ENCODE results near the gene CATSPERD. TPM values are rescaled to one million over a fixed set of nuclear protein-coding genes. Genes with fewer than 3 reads are reported as not detected.
A peak's percentile ranks its signal among the peaks of the same experiment; 100 is the strongest.

Gene CATSPERD
- polyA plus RNA-seq, 2 of the 4 experiments (the other 2 are of a cell fraction) = 0.03 TPM; not detected in 1

GRCh38 chr19:5673752-5674151 is 46.7 kb upstream of the CATSPERD start:
- WGBS (ENCODE audit: missing lambda C conversion rate) = 100% methylated on average over 1 of the region's 1 CpG

GRCh38 chr19:5674714-5675113 is 45.7 kb upstream of the CATSPERD start:
- no peak for ATAC-seq
- no peak for FAIRE-seq
- H3K4me3 ChIP-seq = no peak overlapping the region
- 92% methylated on average over 5 of the region's 5 CpGs for WGBS (ENCODE audit: missing lambda C conversion rate)
- peak; percentile 13; the same call in 1 of the 2 replicates for TF ChIP-seq POLR2A (IDR thresholded peaks at IDR 0.05; ENCODE audit: low read length)
- no peak for TF ChIP-seq ATOH8 (CRISPR knock-in tag; IDR thresholded peaks at IDR 0.05; ENCODE audit: low read depth)
- no peak for TF ChIP-seq RCOR1 (IDR thresholded peaks at IDR 0.05; ENCODE audit: low read depth, low read length)
- H3K4me2 ChIP-seq = no peak overlapping the region
- ChIA-PET POLR2A (interaction anchor here (1.6 kb wide), 1 partner anchor 12 kb away, joined by 3 read pairs; no protein-coding TSS in a partner anchor), CTCF (interaction anchor here (1.2 kb wide), 1 partner anchor 15 kb away, joined by 4 read pairs; the partner anchor contains the start of gene RPL36)
- H3K4me1 ChIP-seq = 0 out of 3 replicates have a peak, but pooled peaks cover 5% of the 10 kb centered on the region
- no peak overlapping the region for H3K27ac ChIP-seq
- H3K9me3 ChIP-seq = no peaks in the 10 kb centered on the region
- no peak for DNase-seq (ENCODE audit: low read depth in 1 of 2, low spot score in 1 of 2)

More at GRCh38 chr19:5673752-5674151, 46.7 kb upstream of the CATSPERD start:
- ATAC-seq (no peak), FAIRE-seq (no peak), DNase-seq (ENCODE audit: low read depth in 1 of 2, low spot score in 1 of 2) (no peak)
- H3K4me2 ChIP-seq = no peak overlapping the region
- H3K27ac ChIP-seq = no peak overlapping the region
- ChIA-PET POLR2A (no interaction called here), CTCF (no interaction called here)
- no peaks in the 10 kb centered on the region for H3K9me3 ChIP-seq
- no peaks in the 10 kb centered on the region for H3K4me1 ChIP-seq
- no peak overlapping the region for H3K4me3 ChIP-seq
- TF ChIP-seq HMGXB4 (CRISPR knock-in tag; IDR thresholded peaks at IDR 0.05; ENCODE audit: borderline replicate concordance) (no peak), HEYL (CRISPR knock-in tag; IDR thresholded peaks at IDR 0.05) (no peak), SMC3 (IDR thresholded peaks at IDR 0.05) (no peak), NR3C1 (IDR thresholded peaks at IDR 0.05) (no peak), MAX (IDR thresholded peaks at IDR 0.05) (no peak), HES2 (IDR thresholded peaks at IDR 0.05) (no peak), RAD21 (conservative IDR thresholded peaks at IDR 0.05 in 1 of 2, IDR thresholded peaks at IDR 0.05 in 1 of 2) (no peak)

GRCh38 chr19:5676105-5676771 is 44.2 kb upstream of the CATSPERD start:
- Histone ChIP-seq H3K4me2 (no peak overlapping the region), H3K9me3 (no peaks in the 10 kb centered on the region), H3K4me1 (peaks cover 8% of the 10 kb centered on the region; the same call in 1 of the 3 replicates), H3K4me3 (no peak overlapping the region), H3K27ac (no peak overlapping the region)
- ATAC-seq (no peak), FAIRE-seq (no peak), DNase-seq (ENCODE audit: low read depth in 1 of 2, low spot score in 1 of 2) (no peak)
- ChIA-PET POLR2A (interaction anchor here (1.0 to 1.6 kb wide), 2 partner anchors 10 to 11 kb away, joined by 3 read pairs; no protein-coding TSS in a partner anchor), CTCF (interaction anchor here (1.0 to 2.7 kb wide), 4 partner anchors 11 to 13 kb away, joined by 4 to 6 read pairs (median 4); partner anchors contain the start of gene RPL36)
- 84% methylated on average over 10 of the region's 17 CpGs for WGBS (ENCODE audit: missing lambda C conversion rate)
- no peak for TF ChIP-seq KDM5A (IDR thresholded peaks at IDR 0.05)
- no peak for TF ChIP-seq CHD4 (IDR thresholded peaks at IDR 0.05; ENCODE audit: borderline replicate concordance)
- TF ChIP-seq CTCF (IDR thresholded peaks at IDR 0.05) = no peak
- no peak for TF ChIP-seq BCL3 (IDR thresholded peaks at IDR 0.05)
- no peak for TF ChIP-seq KDM1A (IDR thresholded peaks at IDR 0.05; ENCODE audit: low read depth)
- no peak for TF ChIP-seq USF2 (IDR thresholded peaks at IDR 0.05)
- TF ChIP-seq JUN (IDR thresholded peaks at IDR 0.05) = no peak
- TF ChIP-seq HDAC2 (IDR thresholded peaks at IDR 0.05) = no peak
- no peak for TF ChIP-seq TP53 (CRISPR knock-in tag; IDR thresholded peaks at IDR 0.05)
- no peak for TF ChIP-seq SREBF2 (IDR thresholded peaks at IDR 0.05)
- TF ChIP-seq ELK1 (IDR thresholded peaks at IDR 0.05; ENCODE audit: low read depth, low read length) = no peak
- TF ChIP-seq EHF (CRISPR knock-in tag; IDR thresholded peaks at IDR 0.05) = no peak
- TF ChIP-seq ZNF302 (CRISPR knock-in tag; IDR thresholded peaks at IDR 0.05) = no peak
- TF ChIP-seq NPAS2 (CRISPR knock-in tag; IDR thresholded peaks at IDR 0.05; ENCODE audit: borderline replicate concordance) = no peak

Measured in A549 (cell line).